Medulla oblongata (tissue), 1 donor: ENCODE measurements around the gene KNOP1.
"Not testable (repeated sequence)": the region's sequence is repeated elsewhere in the genome, so short reads cannot be mapped to it uniquely, and the experiment has no call there.

Source experiments
- DNase-seq: peaks from one replicate; pipeline ENCODE4 v3.0.0-alpha.2; 2015; ENCODE audit errors: extremely low spot score

Gene KNOP1

DNA sequence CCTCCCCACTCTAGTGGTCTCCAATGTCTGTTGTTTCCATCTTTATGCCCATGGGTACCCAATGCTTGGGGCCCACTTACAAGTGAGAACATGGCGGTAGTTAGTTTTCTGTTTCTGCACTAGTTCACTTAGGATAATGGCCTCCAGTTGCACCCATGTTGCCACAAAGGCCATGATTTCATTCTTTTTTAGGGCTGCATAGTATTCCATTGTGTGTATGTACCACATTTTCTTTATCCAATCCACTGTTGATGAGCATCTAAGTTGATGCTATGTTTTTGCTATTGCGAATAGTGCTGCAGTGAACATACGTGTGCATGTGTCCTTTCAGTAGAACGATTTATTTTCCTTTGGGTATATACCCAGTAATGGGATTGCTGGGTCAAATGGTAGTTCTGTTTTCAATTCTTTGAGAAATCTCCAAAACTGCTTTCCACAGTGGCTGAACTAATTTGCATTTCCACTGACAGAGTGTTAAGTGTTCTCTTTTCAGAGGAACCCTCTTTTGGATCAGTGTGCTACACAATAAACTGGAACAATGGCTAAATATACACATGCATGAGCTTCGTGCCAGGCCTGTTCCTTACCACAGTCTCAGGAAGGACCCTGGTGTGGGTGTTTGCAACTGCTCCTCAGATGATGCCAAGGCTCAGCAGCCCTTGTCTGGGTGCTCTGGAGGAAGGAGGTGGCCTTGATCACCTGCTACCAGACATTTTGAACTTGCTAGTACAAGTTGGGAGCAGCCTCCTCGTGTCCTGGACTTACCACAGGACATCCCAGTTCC is 34.4 kb downstream of the KNOP1 start:
- no peak for DNase-seq

DNA sequence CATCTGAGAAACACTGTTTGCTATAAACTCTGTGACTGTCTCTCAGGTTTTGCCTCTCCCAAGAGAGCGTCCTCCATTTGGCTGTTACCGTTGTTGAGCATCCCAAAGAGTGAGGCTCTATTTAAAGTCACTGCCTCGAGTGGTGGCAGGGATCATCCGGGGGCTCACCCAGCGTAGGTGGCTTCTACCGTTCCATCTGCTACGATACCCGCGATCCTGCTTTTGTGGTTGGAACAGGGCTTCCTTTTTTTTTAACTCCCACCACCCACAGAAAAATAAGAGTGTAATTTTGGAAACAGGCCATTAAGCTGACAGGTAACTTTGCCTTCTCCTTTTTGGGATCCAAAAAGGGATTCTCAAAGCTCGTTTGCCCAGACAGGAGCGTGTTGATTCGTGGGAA is 36.4 kb downstream of the KNOP1 start:
- no peak for DNase-seq

DNA sequence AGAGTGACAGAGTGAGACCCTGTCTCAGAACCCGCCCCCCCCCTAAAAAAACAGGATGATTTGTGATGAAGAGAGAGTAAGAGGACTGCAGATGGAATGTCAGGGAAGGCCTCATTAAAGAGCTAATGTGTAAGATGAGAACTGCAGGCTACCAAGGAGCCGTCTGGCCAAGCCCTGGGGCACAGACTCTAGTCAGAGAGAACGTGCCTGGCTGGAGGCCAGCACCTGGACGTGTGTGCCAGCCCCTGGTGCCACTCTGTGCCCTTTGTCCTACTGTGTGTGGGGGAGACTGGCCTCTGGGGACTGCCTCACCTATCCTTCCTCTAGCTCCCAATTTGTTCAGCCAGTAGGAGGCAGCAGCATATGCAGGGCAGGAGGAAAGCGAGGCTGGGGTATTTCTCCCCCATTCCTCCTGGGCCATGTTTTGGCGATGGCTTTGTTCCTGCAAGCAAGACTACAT is 37.1 kb downstream of the KNOP1 start:
- DNase-seq, result no peak

DNA sequence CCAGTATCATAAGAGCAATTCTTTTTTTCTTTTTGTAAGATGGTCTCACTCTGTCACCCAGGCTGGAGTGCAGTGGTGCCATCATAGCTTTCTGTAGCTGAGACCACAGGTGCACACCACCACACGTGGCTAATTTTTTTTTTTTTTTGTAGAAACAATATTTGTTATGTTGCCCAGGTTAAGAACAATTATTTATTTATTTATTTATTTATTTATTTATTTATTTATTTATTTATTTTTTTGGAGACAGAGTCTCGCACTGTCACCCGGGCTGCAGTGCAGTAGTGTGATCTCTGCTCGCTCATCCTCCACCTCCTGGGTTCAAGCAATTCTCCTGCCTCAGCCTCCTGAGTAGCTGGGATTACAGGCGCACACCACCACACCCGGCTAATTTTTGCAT is 38.7 kb downstream of the KNOP1 start:
- DNase-seq, result not testable (repeated sequence)

DNA sequence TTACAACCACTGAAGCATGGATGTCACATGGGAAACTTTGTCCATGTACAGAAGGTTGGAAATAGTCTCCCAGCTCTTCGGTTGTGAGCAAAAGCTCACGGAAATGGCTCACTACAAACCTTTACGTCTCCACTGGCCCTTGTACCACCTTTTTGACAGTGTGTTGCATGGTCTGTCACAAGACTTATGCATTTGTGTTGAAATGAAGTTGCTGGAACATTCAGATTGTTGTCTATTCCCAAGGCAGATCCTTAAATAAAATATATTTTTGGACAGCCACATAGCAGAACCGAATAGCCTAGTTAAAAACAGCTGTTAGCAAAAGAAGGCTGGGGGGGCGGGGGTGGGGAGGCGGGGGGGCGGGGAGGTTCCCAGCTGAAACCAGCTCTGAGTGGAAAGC is 39.2 kb downstream of the KNOP1 start:
- DNase-seq, result no peak

DNA sequence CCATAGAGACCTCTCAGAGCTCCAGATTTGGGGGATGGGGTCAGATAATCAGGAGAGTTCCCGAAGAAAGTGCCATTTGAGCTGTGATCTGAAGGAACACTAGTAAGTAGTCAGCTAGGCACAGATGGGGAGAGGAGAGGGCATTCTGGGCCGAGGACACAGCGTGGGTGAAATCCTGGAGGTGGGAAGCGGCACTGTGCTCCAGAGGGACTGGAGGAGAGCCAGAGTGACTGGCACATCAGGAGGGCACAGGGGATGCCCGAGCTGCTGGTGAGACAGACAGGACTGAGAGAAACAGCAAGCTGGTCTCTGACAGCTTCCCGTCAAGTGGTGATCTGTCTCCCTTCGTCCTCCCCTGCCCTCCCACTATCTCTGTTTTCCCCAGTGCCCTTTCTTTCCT is 40.6 kb downstream of the KNOP1 start:
- DNase-seq, result no peak

DNA sequence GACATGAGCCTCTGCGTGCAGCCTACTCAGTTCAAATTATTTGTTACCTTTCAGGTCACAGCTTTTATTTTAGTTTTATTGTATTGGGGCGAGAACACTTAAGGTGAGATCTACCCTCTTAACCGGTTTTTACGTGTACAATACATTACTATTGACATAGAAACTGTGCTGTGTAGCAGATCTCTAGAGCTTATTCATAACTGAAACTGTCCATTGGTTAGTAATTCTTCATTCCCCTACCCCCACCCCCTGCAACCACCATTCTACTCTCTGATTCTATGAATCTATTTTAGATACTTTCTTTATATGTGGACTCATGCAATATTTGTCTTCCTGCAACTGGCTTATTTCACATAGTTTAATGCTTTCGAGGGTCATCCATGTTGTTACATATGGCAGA is 43.5 kb downstream of the KNOP1 start:
- no peak for DNase-seq

DNA sequence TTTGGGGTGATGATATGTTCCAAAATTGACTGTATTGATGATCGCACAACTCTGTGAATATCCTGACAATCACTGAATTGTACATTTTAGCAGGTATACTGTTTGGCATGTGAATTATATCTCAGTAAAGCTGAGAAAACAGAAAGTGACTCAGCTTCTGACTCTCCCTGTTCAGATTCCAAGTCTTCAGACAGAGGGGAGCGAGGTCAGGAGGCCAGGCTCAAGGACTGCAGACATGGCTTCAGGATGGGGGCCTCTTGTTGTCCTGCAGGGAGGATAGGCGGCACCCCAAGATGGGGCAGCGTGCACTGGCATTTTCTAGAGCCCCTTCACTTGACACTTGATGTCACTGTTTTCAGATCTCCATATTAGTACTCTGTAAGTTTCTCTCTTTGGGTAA is 45.6 kb downstream of the KNOP1 start:
- DNase-seq, result no peak

DNA sequence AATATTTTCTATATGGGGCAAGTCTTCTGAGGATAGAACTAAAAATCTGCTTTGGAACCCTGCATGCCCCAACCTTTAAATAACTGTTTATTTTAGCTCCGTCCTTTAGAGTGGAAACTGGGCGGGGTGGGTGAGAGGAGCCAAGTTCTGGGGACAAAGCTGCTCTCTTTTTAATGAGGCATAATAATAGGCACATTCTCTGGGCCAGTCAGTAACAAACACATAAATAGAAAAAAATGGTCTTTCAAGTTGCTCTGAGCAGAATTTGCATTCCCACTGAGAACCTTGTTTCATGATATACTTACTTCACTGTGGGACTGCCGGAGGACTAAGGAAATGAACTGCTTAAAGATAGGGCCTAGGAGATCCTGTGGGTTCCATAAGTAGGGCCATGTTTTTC is 51.5 kb downstream of the KNOP1 start:
- DNase-seq, result peak; percentile 89

DNA sequence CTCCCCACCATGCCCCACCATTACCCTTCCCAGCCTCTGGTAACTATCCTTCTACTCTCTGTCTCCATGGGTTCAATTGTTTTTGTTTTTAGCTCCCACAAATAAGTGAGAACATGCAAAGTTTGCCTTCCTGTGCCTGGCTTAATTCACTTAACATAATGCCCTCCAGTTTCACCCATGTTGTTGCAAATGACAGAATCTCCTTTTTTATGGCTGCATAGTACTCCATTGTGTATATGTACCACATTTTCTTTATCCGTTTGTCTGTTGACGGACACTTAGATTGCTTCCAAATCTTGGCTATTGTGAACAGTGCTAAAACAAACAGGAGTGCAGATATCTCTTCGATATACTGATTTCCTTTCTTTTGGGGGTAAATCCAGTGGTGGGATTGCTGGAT is 52.7 kb downstream of the KNOP1 start:
- not testable (repeated sequence) for DNase-seq

DNA sequence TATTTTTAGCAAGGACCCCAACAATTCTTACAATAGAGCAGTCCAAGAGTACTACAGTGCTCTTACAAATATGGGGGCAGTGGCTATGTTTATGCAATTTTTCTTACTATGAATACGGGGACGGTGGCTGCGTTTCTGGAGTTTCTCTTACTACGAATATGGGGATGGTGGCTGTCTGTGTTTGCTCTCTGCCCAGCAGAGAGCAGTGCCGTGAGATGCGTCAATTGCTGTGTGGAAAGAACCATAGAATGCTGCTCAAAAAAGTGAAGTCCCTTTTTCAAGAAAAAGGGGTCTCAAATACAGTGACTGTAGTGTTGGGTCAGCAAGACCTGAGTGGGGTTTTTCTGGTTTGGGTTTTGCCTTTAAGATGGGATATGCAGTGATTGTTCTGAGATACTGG is 53.9 kb downstream of the KNOP1 start:
- no peak for DNase-seq

DNA sequence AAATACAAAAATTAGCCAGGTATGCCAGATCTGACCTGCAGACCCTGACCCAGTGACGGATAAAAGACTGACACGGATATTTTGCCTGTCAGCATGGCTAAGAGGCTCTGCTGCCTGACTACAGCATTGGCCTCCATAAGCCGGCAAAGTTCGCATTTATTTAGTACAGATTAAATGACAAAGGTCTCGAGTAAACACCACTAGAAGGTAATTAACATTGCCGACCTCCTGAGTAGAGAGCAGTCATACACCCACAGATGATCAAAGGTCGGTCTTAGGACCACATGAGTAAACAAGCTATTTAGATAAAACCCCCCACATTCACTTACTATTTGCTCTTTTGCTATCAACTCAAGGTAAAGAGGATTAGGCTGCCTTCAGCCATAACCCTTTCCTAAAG is 55.7 kb downstream of the KNOP1 start:
- DNase-seq, result no peak

DNA sequence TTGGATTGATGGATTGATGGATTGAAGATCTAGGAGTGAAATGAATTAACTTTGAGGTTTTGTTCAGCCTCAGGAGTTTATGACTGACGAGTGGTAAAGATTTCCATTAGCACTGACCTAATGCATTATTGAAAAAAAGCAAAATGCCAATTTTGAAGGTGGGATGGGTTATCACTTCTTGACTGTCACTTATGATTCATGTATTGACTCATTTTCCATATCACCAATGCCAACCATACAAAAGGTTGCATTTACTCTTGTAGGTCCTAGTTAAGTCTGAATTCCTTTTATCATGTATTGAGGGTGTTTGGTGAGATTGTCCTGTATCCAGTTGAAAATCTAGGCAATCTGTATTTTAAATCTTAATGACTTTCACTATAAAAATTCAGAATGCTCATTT is 57.6 kb downstream of the KNOP1 start:
- no peak for DNase-seq

DNA sequence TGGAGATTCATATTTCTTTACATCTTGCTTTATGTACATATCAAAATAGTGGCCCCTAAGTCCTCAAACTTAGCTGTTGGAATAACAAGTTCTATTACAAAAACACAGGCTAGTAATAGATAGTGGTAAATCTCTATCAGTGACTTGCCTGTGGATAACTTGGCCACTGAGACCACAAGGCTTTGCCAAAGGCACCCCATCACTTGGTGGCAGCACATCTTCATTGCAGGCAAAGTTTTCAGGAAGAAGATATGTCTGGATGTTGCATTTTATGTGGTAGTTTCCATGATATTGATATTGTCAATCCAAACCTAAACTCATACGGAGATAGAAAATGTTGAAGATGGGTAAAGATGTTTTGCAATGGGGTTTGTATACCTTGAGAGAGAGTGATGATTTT is 58.5 kb downstream of the KNOP1 start:
- DNase-seq, result peak; percentile 55

DNA sequence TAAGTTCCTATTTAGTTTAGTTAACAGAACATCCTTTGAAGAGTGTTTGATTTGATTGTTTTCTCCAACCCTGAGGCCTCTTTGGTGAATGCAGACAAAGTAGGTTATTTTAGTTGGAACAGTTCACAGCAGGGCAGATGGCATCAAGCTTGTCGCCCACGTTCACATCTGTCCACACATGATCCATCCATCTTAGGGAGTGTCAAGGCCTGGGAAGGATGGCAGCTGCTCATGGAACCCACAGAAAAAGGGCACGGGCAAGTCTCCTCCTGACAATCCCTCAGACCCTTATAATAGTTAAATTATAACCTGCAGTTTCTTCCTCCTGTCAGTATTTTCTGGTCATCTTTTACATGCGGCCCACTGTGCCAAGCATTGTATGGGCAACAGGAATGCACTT is 60.2 kb downstream of the KNOP1 start:
- no peak for DNase-seq

DNA sequence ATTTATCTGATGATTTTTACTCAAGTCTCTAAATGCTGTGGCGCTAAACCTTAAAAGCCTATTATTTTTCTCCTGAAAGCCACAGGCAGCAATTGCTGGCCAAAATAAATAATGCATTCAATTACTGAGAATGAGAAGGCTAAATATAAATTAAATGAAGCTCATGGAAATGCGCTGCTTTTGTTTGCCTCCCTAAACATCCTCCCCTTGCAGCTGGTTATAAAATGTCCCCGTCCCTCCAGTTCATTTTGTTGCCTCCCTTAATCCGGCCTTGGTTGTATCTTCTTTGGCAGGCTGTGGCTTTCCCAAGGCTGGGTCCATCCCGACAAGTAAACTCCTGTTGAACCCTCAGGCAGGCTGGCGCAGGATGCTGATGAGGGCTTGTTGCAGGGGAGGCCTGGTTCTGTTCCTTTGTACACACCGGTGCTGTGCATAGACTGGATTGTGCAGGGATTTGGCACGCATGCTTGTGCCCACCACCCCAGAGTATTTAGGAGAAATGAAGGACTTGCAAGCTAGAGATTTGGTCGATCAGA is 62.7 kb downstream of the KNOP1 start:
- DNase-seq, result no peak

DNA sequence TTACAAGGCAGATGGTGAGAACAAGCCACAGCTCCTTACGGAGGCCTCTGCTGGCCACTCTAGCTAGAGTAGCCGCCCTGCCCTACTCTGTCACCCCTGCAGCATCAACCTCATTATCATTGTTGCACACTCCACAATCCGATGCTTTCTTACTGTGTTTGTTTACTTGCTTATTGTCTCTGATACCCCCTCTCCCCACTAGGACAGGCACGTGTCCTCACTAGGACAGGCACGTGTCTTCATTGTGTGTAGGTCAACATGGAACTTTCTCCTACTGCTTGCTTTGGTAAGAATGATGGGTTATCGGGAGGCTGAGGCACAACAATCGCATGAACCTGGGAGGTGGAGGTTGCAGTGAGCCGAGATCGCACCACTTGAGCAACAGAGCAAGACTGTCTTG is 63.9 kb downstream of the KNOP1 start:
- DNase-seq, result no peak
